AG04450 (cell line): ENCODE data around the gene UBE2L5. TPM values are rescaled to one million over a fixed set of nuclear protein-coding genes. Genes with fewer than 3 reads are reported as not detected.

Experiments used
- CTCF ChIA-PET: fragments of 300-600, 350-600 bp; formaldehyde crosslinking; extraction: SDS; loops from one replicate; lab custom pipeline; 2022; ENCODE audit warnings: antibody characterized with exemption, inconsistent platforms; lab: Charles Lee
- POLR2A ChIA-PET: fragments of 350-600 bp; formaldehyde crosslinking; extraction: SDS; loops from one replicate; lab custom pipeline; 2021; ENCODE audit warnings: antibody characterized with exemption, inconsistent platforms; lab: Yijun Ruan, JAX
- DNase-seq: peaks from one replicate; pipeline ENCODE4 v3.0.0-alpha.2; 2011; ENCODE audit warnings: low read depth, low spot score
- H3K27ac ChIP-seq: one replicate; pipeline ENCODE4 v1.5.1; 2012; ENCODE audit warnings: low read depth, low read length, control low read depth
- H3K27me3 ChIP-seq: one replicate; pipeline ENCODE4 v1.6.0; 2012; ENCODE audit warnings: low read length; ENCODE audit not compliant: control insufficient read depth, insufficient read depth
- H3K4me3 ChIP-seq: 2 replicates; pipeline ENCODE4 v1.5.1; 2011; ENCODE audit warnings: mild to moderate bottlenecking, low read depth, low read length, control low read depth
- H3K9me3 ChIP-seq: 2 replicates; pipeline ENCODE4 v1.5.1; 2012; ENCODE audit warnings: low read length; ENCODE audit not compliant: control insufficient read depth, insufficient read depth
- CTCF ChIP-seq: IDR thresholded peaks from 2 replicates; pipeline ENCODE4 v1.5.1; 2011; ENCODE audit warnings: low read depth, low read length, control low read depth, inconsistent platforms
- polyA plus RNA-seq: library from polyadenylated mRNA; depleted of rRNA; stranded (reverse); fragments of >200 nt; gene quantifications from 2 replicates; pipeline ENCODE4 v1.2.3, GENCODE V29; 2011

Gene UBE2L5
- polyA plus RNA-seq, 1 experiment = 0.81 TPM

GRCh38 chr13:30401347-30401746 lies 20.9 kb upstream of the UBE2L5 start:
- POLR2A ChIA-PET = no interaction called here
- TF ChIP-seq CTCF = no peak
- H3K27ac ChIP-seq = no peak overlapping the region
- H3K9me3 ChIP-seq = no peaks in the 10 kb centered on the region
- CTCF ChIA-PET = no interaction called here
- no peaks in the 10 kb centered on the region for H3K27me3 ChIP-seq
- H3K4me3 ChIP-seq = no peak overlapping the region
- DNase-seq = no peak

- POLR2A ChIA-PET = no interaction called here
- no peak for TF ChIP-seq CTCF
- Histone ChIP-seq H3K27ac (no peak overlapping the region), H3K9me3 (peaks cover 3% of the 10 kb centered on the region; the same call in 1 of the 2 replicates), H3K4me3 (no peak overlapping the region), H3K27me3 (no peaks in the 10 kb centered on the region)
- DNase-seq = no peak
- CTCF ChIA-PET = no interaction called here
Observed at GRCh38 chr13:30403456-30403855, 18.8 kb upstream of the UBE2L5 start.

- no peak overlapping the region for H3K4me3 ChIP-seq
- H3K27me3 ChIP-seq = no peaks in the 10 kb centered on the region
- ChIA-PET CTCF (interaction anchor here (0.8 to 0.9 kb wide), 2 partner anchors 171 to 271 kb away, joined by 3 to 6 read pairs; no protein-coding TSS in a partner anchor), POLR2A (no interaction called here)
- no peak overlapping the region for H3K27ac ChIP-seq
- H3K9me3 ChIP-seq = peaks cover 3% of the 10 kb centered on the region; the same call in 1 of the 2 replicates
- TF ChIP-seq CTCF = no peak
- DNase-seq = no peak
Observed at GRCh38 chr13:30404207-30404606, 18.1 kb upstream of the UBE2L5 start.

GRCh38 chr13:30406779-30407416 lies 15.4 kb upstream of the UBE2L5 start:
- H3K27me3 ChIP-seq = no peaks in the 10 kb centered on the region
- TF ChIP-seq CTCF = no peak
- no peak overlapping the region for H3K4me3 ChIP-seq
- ChIA-PET CTCF (interaction anchor here (1.0 to 2.3 kb wide), 4 partner anchors 9 to 209 kb away, joined by 3 to 9 read pairs (median 4); no protein-coding TSS in a partner anchor), POLR2A (interaction anchor here (0.6 kb wide), 2 partner anchors 141 to 334 kb away, joined by 3 to 5 read pairs; no protein-coding TSS in a partner anchor)
- no peak overlapping the region for H3K27ac ChIP-seq
- DNase-seq = no peak
- peaks cover 3% of the 10 kb centered on the region; the same call in 1 of the 2 replicates for H3K9me3 ChIP-seq
